Measurements from ENCODE around the gene UFC1. TPM values are rescaled to one million over a fixed set of nuclear protein-coding genes. Genes with fewer than 3 reads are reported as not detected.

Gene UFC1
- total and polyA plus RNA-seq, 2 of the 13 experiments (the other 11 are each of a cell fraction or from before 2014, with no cell fraction given), result 72.8 to 85.2 TPM

GRCh38 chr1:161198897-161199431, 45.2 kb downstream of the UFC1 start, which contains the start of gene ADAMTS4:
TSS of gene ADAMTS4 (minus strand) at chr1:161199054. CDS start at chr1:161198627, 427 bp downstream.
- no peaks in the 10 kb centered on the region for H3K9me3 ChIP-seq (ENCODE audit: low read length)
- intact Hi-C loops (cut with micrococcal nuclease; ENCODE audit: unreplicated experiment) (loop anchor here (1.0 kb wide), 1 partner anchor 26 kb away; no protein-coding TSS in a partner anchor), in situ Hi-C loops (cut with HindIII; ENCODE audit: extremely low pct_ligation_motif_present, low pct_unique_long_range_greater_than_20kb) (loop anchor here (5.0 kb wide), 1 partner anchor 183 kb away; no protein-coding TSS in a partner anchor)
- no peaks in the 10 kb centered on the region; a peak in 1 of 5 replicates for H3K27me3 ChIP-seq (ENCODE audit: control insufficient read depth in 1 of 2, insufficient read depth in 2 of 2, low read length in 2 of 2)
- H3K4me2 ChIP-seq (ENCODE audit: low read depth, low read length), result peak within 1 kb of the TSS; percentile 98
- no peak within 1 kb of the TSS for H2AFZ ChIP-seq (ENCODE audit: low read length)
- ATAC-seq (peak; percentile 28), DNase-seq (ENCODE audit: low spot score) (no peak), FAIRE-seq (no peak)
- 26% methylated on average over 11 of the region's 11 CpGs for WGBS (ENCODE audit: low lambda C conversion rate)
- H3K4me1 ChIP-seq (ENCODE audit: insufficient read depth, low read length), result peaks cover 68% of the 10 kb centered on the region
- BruUV-seq (replicated peaks), result no TSS peak
- no peaks in the 10 kb centered on the region for H4K20me1 ChIP-seq (ENCODE audit: insufficient read depth, low read length)
- CTCF ChIA-PET (ENCODE audit: low intra/inter-chr PET ratio, low total read pairs), result no interaction called here
- H3K36me3 ChIP-seq (replicated peaks in 1 of 2; ENCODE audit: control insufficient read depth in 1 of 2, insufficient read depth in 2 of 2, low read length in 2 of 2), result peaks cover 0 to 8% of the 10 kb centered on the region in 2 experiments; a peak in 3 of 5 replicates
- H3K9ac ChIP-seq (ENCODE audit: insufficient read depth, low read depth, low read length), result peak within 1 kb of the TSS; percentile 56
- H3K4me3 ChIP-seq (replicated peaks in 1 of 3; ENCODE audit: insufficient read depth in 1 of 3, low read depth in 2 of 3, low read length in 3 of 3), result peak within 1 kb of the TSS; percentile 54 to 85 (median 56)
- H3K27ac ChIP-seq (ENCODE audit: extremely low read length, insufficient read depth, low read length), result peak within 1 kb of the TSS; percentile 0
- H3K79me2 ChIP-seq (ENCODE audit: insufficient read depth, low read length), result peaks cover 15% of the 10 kb centered on the region
- POLR2A ChIA-PET, result interaction anchor here (1.1 to 3.5 kb wide), 12 partner anchors 18 to 201 kb away, joined by 3 to 44 read pairs (median 4); partner anchors contain the start of genes APOA2, B4GALT3, CFAP126 and PPOX
- TF ChIP-seq AGO1 (IDR thresholded peaks at IDR 0.05; ENCODE audit: low read depth, low read length, poor library complexity, severe bottlenecking) (no peak), NFYC (CRISPR knock-in tag; IDR thresholded peaks at IDR 0.05) (peak; percentile 68), ZNF776 (CRISPR knock-in tag; IDR thresholded peaks at IDR 0.05) (no peak), FOSL1 (CRISPR knock-in tag; IDR thresholded peaks at IDR 0.05; ENCODE audit: borderline replicate concordance) (no peak), SP4 (CRISPR knock-in tag; IDR thresholded peaks at IDR 0.05) (0 out of 2 replicates have a peak, but pooled peaks have one; percentile 61), DPF2 (CRISPR knock-in tag; IDR thresholded peaks at IDR 0.05; ENCODE audit: borderline replicate concordance, low read depth) (no peak), XRCC5 (optimal IDR thresholded peaks at IDR 0.05; ENCODE audit: low read length) (peak; percentile 53), ZNF761 (CRISPR knock-in tag; conservative IDR thresholded peaks at IDR 0.05) (no peak), DMTF1 (CRISPR knock-in tag; IDR thresholded peaks at IDR 0.05) (no peak), SCMH1 (CRISPR knock-in tag; IDR thresholded peaks at IDR 0.05; ENCODE audit: borderline replicate concordance) (no peak), ZNF589 (CRISPR knock-in tag; conservative IDR thresholded peaks at IDR 0.05) (no peak), LCORL (IDR thresholded peaks at IDR 0.05) (no peak), LCORL (CRISPR knock-in tag; IDR thresholded peaks at IDR 0.05) (peak; percentile 36; the same call in 1 of the 2 replicates)
- TF ChIP-seq, protein P1, sequence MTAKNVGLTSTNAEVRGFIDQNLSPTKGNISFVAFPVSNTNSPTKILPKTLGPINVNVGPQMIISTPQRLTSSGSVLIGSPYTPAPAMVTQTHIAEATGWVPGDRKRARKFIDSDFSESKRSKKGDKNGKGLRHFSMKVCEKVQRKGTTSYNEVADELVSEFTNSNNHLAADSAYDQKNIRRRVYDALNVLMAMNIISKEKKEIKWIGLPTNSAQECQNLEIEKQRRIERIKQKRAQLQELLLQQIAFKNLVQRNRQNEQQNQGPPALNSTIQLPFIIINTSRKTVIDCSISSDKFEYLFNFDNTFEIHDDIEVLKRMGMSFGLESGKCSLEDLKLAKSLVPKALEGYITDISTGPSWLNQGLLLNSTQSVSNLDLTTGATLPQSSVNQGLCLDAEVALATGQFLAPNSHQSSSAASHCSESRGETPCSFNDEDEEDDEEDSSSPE (CRISPR knock-in tag; IDR thresholded peaks at IDR 0.05), result peak; percentile 29; the same call in 1 of the 2 replicates
- TF ChIP-seq, protein P2, sequence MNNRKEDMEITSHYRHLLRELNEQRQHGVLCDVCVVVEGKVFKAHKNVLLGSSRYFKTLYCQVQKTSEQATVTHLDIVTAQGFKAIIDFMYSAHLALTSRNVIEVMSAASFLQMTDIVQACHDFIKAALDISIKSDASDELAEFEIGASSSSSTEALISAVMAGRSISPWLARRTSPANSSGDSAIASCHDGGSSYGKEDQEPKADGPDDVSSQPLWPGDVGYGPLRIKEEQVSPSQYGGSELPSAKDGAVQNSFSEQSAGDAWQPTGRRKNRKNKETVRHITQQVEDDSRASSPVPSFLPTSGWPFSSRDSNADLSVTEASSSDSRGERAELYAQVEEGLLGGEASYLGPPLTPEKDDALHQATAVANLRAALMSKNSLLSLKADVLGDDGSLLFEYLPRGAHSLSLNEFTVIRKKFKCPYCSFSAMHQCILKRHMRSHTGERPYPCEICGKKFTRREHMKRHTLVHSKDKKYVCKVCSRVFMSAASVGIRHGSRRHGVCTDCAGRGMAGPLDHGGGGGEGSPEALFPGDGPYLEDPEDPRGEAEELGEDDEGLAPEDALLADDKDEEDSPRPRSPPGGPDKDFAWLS (CRISPR knock-in tag; IDR thresholded peaks at IDR 0.05; ENCODE audit: borderline replicate concordance), result no peak
- TF ChIP-seq, protein P3, sequence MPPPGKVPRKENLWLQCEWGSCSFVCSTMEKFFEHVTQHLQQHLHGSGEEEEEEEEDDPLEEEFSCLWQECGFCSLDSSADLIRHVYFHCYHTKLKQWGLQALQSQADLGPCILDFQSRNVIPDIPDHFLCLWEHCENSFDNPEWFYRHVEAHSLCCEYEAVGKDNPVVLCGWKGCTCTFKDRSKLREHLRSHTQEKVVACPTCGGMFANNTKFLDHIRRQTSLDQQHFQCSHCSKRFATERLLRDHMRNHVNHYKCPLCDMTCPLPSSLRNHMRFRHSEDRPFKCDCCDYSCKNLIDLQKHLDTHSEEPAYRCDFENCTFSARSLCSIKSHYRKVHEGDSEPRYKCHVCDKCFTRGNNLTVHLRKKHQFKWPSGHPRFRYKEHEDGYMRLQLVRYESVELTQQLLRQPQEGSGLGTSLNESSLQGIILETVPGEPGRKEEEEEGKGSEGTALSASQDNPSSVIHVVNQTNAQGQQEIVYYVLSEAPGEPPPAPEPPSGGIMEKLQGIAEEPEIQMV (CRISPR knock-in tag; IDR thresholded peaks at IDR 0.05; ENCODE audit: low read depth), result no peak
- TF ChIP-seq, protein P4, sequence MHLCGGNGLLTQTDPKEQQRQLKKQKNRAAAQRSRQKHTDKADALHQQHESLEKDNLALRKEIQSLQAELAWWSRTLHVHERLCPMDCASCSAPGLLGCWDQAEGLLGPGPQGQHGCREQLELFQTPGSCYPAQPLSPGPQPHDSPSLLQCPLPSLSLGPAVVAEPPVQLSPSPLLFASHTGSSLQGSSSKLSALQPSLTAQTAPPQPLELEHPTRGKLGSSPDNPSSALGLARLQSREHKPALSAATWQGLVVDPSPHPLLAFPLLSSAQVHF (CRISPR knock-in tag; IDR thresholded peaks at IDR 0.05), result no peak

Data from HepG2 (cell line).